Measurements from ENCODE around the gene PLAC1. TPM values are rescaled to one million over a fixed set of nuclear protein-coding genes. Genes with fewer than 3 reads are reported as not detected.

The PLAC1 gene
- total and polyA plus RNA-seq, 3 donors from 2014 or later = 0.81 to 3.0 (median 1.0) TPM

DNA sequence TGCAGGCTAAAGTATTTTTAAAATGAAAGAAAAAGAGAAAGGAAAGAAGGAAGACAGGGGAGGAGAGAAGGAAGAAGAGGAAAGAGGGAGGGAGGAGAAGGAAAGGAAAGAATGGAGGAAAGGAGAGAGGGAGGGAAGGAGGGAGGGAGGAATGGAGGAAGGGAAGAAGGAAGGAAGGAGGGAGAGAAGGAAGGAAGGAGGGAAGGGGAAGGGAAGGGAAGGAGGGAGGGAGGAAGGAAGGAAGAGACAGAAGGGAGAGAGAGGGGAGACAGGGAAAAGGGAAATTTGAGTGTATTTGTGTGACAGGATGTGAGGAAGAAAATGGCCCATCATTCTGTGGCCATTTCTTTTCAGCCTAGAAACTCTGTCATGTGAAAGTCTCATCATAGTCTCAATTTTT lies 14.9 kb upstream of the PLAC1 start:
- intact Hi-C loops (cut with DNase I; ENCODE audit: low total_unique reads) = no loop called here
- H3K36me3 ChIP-seq (ENCODE audit: low read depth, missing control alignments) = no peaks in the 10 kb centered on the region
- no peak overlapping the region for H3K27ac ChIP-seq
- H3K27me3 ChIP-seq = no peaks in the 10 kb centered on the region
- no peak for TF ChIP-seq POLR2A (IDR thresholded peaks at IDR 0.05)
- TF ChIP-seq, protein P1, sequence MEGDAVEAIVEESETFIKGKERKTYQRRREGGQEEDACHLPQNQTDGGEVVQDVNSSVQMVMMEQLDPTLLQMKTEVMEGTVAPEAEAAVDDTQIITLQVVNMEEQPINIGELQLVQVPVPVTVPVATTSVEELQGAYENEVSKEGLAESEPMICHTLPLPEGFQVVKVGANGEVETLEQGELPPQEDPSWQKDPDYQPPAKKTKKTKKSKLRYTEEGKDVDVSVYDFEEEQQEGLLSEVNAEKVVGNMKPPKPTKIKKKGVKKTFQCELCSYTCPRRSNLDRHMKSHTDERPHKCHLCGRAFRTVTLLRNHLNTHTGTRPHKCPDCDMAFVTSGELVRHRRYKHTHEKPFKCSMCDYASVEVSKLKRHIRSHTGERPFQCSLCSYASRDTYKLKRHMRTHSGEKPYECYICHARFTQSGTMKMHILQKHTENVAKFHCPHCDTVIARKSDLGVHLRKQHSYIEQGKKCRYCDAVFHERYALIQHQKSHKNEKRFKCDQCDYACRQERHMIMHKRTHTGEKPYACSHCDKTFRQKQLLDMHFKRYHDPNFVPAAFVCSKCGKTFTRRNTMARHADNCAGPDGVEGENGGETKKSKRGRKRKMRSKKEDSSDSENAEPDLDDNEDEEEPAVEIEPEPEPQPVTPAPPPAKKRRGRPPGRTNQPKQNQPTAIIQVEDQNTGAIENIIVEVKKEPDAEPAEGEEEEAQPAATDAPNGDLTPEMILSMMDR (IDR thresholded peaks at IDR 0.05) = no peak
- H3K4me1 ChIP-seq = no peaks in the 10 kb centered on the region
- DNase-seq = no peak
- H3K9me3 ChIP-seq = no peaks in the 10 kb centered on the region
- H3K4me3 ChIP-seq = no peak overlapping the region

DNA sequence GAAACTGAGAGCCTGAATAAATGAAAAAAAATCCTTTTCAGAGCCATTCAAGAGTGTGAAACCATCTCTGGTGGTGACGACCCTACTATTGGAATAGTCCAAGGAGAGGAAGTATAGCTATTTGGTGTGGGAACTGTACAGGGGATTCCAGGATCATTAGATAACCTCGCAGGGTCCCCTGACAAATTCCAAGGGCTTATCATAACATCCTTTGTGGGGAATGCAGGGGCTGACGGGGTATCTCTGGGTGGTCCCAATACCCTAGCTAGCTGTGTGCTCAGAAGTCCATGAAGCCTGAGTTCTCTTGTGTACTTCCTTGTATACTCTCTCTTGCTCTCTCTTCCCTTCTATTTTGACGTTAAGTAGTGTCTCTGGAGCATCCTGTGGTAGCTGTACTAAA lies 13.8 kb upstream of the PLAC1 start:
- no peak for DNase-seq
- WGBS, 2 donors = 84 to 88% methylated on average over 3 to 4 of the region's 4 CpGs
- TF ChIP-seq POLR2A (IDR thresholded peaks at IDR 0.05) = no peak
- TF ChIP-seq, protein P1 (IDR thresholded peaks at IDR 0.05) = no peak
- H3K4me1 ChIP-seq = no peaks in the 10 kb centered on the region
- no peaks in the 10 kb centered on the region for H3K9me3 ChIP-seq
- intact Hi-C loops (cut with DNase I; ENCODE audit: low total_unique reads) = no loop called here
- H3K27me3 ChIP-seq = no peaks in the 10 kb centered on the region
- H3K36me3 ChIP-seq (ENCODE audit: low read depth, missing control alignments) = no peaks in the 10 kb centered on the region
- no peak overlapping the region for H3K4me3 ChIP-seq
- no peak overlapping the region for H3K27ac ChIP-seq

DNA sequence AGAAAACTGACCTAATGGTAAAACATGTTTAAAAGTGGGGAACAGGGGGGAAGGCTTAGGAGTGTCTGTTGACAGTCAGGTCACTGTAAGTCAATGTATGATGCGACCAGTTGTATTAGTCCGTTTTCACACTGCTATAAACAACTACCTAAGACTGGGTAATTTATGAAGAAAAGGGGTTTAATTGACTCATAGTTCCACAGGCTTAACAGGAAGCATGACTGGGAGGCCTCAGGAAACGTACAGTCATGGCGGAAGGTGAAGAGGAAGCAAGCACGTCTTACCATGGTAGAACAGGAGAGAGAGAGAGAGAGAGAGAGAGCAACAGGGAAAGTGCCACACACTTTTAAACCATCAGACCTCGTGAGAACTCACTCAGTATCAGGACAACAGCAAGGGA lies 13.0 kb upstream of the PLAC1 start:
- no peak for TF ChIP-seq POLR2A (IDR thresholded peaks at IDR 0.05)
- TF ChIP-seq, protein P1 (IDR thresholded peaks at IDR 0.05) = no peak
- no peaks in the 10 kb centered on the region for H3K9me3 ChIP-seq
- no peak overlapping the region for H3K27ac ChIP-seq
- no peaks in the 10 kb centered on the region for H3K4me1 ChIP-seq
- no peaks in the 10 kb centered on the region for H3K27me3 ChIP-seq
- no peak for DNase-seq
- intact Hi-C loops (cut with DNase I; ENCODE audit: low total_unique reads) = no loop called here
- H3K36me3 ChIP-seq (ENCODE audit: low read depth, missing control alignments) = no peaks in the 10 kb centered on the region
- WGBS, 2 donors = 75 to 92% methylated on average over 6 of the region's 6 CpGs
- no peak overlapping the region for H3K4me3 ChIP-seq

DNA sequence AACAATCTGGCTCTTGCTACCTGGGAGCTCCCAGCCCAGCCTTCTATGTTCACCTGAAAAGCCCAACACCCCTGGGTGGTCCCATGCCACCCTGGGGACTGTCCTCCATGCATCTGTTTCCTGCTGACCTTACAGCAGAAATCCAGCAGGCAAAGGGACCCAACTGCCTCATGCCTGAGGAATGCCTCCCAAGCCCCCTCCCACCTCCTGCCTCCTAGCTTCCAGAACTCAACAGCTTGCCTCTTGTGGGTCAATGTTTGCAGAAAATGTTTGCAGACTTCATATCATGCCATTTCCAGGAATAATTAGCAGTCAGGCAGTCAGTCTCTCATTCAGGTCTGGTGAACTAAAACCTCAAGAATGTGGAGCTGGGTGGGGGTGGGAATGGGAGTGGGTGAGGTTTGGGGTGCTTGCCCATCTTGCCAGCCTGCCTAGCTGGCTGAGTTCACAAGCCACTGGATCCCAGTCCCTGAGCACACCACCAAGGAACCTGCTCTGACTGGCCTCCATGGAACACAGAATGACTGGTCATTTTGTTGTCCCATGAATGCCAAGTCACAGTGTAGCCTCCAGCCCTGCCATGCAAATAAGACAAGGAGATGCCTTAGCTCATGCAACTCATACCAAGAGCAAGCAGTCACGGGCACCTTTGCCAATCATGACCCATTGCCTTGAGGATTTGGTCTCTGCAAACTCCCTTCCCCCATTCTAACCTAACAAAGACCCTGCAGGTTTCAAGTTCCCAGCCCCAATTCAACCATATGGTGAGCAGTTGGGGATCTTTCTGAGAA lies 12.1 kb upstream of the PLAC1 start:
- Histone ChIP-seq H3K27me3 (no peaks in the 10 kb centered on the region), H3K36me3 (ENCODE audit: low read depth, missing control alignments) (no peaks in the 10 kb centered on the region), H3K4me1 (no peaks in the 10 kb centered on the region), H3K27ac (no peak overlapping the region), H3K4me3 (no peak overlapping the region), H3K9me3 (no peaks in the 10 kb centered on the region)
- DNase-seq = no peak
- 80 to 86% methylated on average over 1 of the region's 1 CpG for WGBS, 2 donors
- intact Hi-C loops (cut with DNase I; ENCODE audit: low total_unique reads) = no loop called here
- TF ChIP-seq, protein P1 (IDR thresholded peaks at IDR 0.05) = no peak
- TF ChIP-seq POLR2A (IDR thresholded peaks at IDR 0.05) = no peak
